ENCODE data around the gene FOS. TPM values are rescaled to one million over a fixed set of nuclear protein-coding genes. Genes with fewer than 3 reads are reported as not detected.

Gene FOS
- total RNA-seq, 2 experiments from 2014 or later: 81.8 to 84.6 TPM

DNA sequence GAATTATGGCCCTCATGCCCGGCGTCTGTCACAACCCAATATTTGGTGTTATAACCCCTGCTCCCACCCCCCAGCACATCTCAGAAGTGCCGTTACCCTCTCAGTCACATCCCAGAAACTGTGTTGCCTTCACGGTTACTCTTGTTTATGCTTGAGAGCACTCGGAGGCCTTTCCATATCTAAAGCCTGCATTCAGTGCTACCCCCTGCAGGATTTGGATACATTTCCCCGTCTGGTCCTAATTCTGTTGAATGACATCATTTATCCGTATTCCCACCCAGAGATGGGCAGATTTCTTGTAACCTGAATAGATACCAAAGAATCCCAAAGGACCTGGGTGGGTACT is 19.1 kb upstream of the FOS start:
- POLR2A ChIA-PET: interaction anchor here (0.7 to 1.9 kb wide), 12 partner anchors 11 to 264 kb away, joined by 3 to 16 read pairs (median 4); partner anchors contain the start of genes FOS and NEK9
- Mint-ChIP-seq H3K4me3 (peak overlapping the region; percentile 84), H3K36me3 (ENCODE audit: low read depth) (no peaks in the 10 kb centered on the region), H3K27ac (peak overlapping the region; percentile 99), H3K27me3 (peaks cover 3% of the 10 kb centered on the region), H3K4me1 (ENCODE audit: low read depth) (peaks cover 24% of the 10 kb centered on the region), H3K9me3 (no peaks in the 10 kb centered on the region)
- TF ChIP-seq, protein P1, sequence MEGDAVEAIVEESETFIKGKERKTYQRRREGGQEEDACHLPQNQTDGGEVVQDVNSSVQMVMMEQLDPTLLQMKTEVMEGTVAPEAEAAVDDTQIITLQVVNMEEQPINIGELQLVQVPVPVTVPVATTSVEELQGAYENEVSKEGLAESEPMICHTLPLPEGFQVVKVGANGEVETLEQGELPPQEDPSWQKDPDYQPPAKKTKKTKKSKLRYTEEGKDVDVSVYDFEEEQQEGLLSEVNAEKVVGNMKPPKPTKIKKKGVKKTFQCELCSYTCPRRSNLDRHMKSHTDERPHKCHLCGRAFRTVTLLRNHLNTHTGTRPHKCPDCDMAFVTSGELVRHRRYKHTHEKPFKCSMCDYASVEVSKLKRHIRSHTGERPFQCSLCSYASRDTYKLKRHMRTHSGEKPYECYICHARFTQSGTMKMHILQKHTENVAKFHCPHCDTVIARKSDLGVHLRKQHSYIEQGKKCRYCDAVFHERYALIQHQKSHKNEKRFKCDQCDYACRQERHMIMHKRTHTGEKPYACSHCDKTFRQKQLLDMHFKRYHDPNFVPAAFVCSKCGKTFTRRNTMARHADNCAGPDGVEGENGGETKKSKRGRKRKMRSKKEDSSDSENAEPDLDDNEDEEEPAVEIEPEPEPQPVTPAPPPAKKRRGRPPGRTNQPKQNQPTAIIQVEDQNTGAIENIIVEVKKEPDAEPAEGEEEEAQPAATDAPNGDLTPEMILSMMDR (IDR thresholded peaks at IDR 0.05): no peak
- CTCF ChIA-PET: interaction anchor here (1.0 to 3.9 kb wide), 5 partner anchors 11 to 128 kb away, joined by 3 to 15 read pairs (median 4); no protein-coding TSS in a partner anchor
- ATAC-seq: no peak
- intact Hi-C loops (cut with micrococcal nuclease): no loop called here
- DNase-seq: no peak

- CTCF ChIA-PET: interaction anchor here (1.5 to 3.9 kb wide), 3 partner anchors 15 to 35 kb away, joined by 3 to 15 read pairs (median 5); no protein-coding TSS in a partner anchor
- POLR2A ChIA-PET: interaction anchor here (0.6 to 1.8 kb wide), 4 partner anchors 9 to 134 kb away, joined by 3 to 7 read pairs (median 4); partner anchors contain the start of gene NEK9
- intact Hi-C loops (cut with micrococcal nuclease): no loop called here
- Mint-ChIP-seq H3K4me1 (ENCODE audit: low read depth) (peaks cover 24% of the 10 kb centered on the region), H3K4me3 (peak overlapping the region; percentile 28), H3K9me3 (no peaks in the 10 kb centered on the region), H3K36me3 (ENCODE audit: low read depth) (no peaks in the 10 kb centered on the region), H3K27ac (peak overlapping the region; percentile 99), H3K27me3 (peaks cover 2% of the 10 kb centered on the region)
- TF ChIP-seq, protein P1 (IDR thresholded peaks at IDR 0.05): no peak
- no peak for DNase-seq
- ATAC-seq: no peak
These were observed 18.4 kb upstream of the FOS start for GRCh38 chr14:75260025-75260763.

DNA sequence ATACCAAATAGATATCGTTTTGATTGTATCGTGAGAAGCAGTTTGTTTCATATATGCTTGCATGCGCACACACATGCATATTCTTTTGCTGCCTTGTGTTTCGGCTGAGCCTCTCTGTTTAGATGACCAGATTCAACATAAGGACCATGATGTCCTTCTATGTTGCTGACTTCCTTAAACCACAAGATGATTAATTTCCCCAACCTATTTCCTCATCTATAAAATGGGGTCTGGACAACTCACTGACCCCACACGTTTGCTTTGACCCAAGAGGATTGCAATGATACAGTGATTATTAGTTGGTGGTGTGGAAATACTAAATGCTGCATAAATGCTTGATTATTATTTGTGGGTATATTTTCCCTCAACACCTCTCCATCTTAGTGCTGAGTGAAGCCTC is 16.8 kb upstream of the FOS start:
- Mint-ChIP-seq H3K4me3 (no peak overlapping the region), H3K27ac (no peak overlapping the region), H3K4me1 (ENCODE audit: low read depth) (peaks cover 24% of the 10 kb centered on the region), H3K36me3 (ENCODE audit: low read depth) (no peaks in the 10 kb centered on the region), H3K9me3 (no peaks in the 10 kb centered on the region), H3K27me3 (peaks cover 2% of the 10 kb centered on the region)
- no peak for DNase-seq
- ATAC-seq: no peak
- TF ChIP-seq, protein P1 (IDR thresholded peaks at IDR 0.05): no peak
- CTCF ChIA-PET: no interaction called here
- POLR2A ChIA-PET: no interaction called here
- intact Hi-C loops (cut with micrococcal nuclease): no loop called here

DNA sequence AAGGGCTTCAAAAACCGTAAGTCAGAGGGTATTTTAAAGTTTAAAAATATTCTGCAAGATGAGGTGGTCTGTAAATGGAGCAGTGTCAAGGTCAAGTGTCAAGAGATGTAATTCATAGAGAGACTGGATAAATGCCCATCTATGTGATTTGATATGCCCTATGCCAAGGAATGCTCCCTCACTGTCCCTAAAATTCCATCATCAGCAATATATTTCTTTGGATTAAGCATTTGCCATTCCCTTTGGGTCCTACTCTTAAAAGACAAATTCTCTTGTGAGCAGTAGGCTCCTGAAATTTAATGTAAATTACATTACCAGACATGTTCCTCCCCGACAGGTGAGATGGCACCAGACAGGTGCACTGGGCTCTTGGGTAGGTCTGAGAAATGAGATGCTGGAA is 16.0 kb upstream of the FOS start:
- Mint-ChIP-seq H3K4me3 (no peak overlapping the region), H3K27me3 (peaks cover 2% of the 10 kb centered on the region), H3K36me3 (ENCODE audit: low read depth) (no peaks in the 10 kb centered on the region), H3K9me3 (no peaks in the 10 kb centered on the region), H3K4me1 (ENCODE audit: low read depth) (peaks cover 24% of the 10 kb centered on the region), H3K27ac (no peak overlapping the region)
- DNase-seq: no peak
- CTCF ChIA-PET: no interaction called here
- POLR2A ChIA-PET: no interaction called here
- TF ChIP-seq, protein P1 (IDR thresholded peaks at IDR 0.05): no peak
- ATAC-seq: no peak
- intact Hi-C loops (cut with micrococcal nuclease): no loop called here

- H3K4me1 Mint-ChIP-seq (ENCODE audit: low read depth): peaks cover 17% of the 10 kb centered on the region
- no peaks in the 10 kb centered on the region for H3K36me3 Mint-ChIP-seq (ENCODE audit: low read depth)
- TF ChIP-seq, protein P1 (IDR thresholded peaks at IDR 0.05): no peak
- no peak overlapping the region for H3K4me3 Mint-ChIP-seq
- no peak for ATAC-seq
- DNase-seq: no peak
- ChIA-PET POLR2A (interaction anchor here (0.6 to 0.7 kb wide), 3 partner anchors 23 to 1035 kb away, joined by 3 to 4 read pairs (median 3); no protein-coding TSS in a partner anchor), CTCF (interaction anchor here (0.6 to 1.1 kb wide), 2 partner anchors 19 to 20 kb away, joined by 3 read pairs; no protein-coding TSS in a partner anchor)
- no peaks in the 10 kb centered on the region for H3K9me3 Mint-ChIP-seq
- no peak overlapping the region for H3K27ac Mint-ChIP-seq
- peaks cover 5% of the 10 kb centered on the region for H3K27me3 Mint-ChIP-seq
- intact Hi-C loops (cut with micrococcal nuclease): no loop called here
These were observed 14.6 kb upstream of the FOS start for GRCh38 chr14:75264036-75264435.

Data from activated CD8-positive, alpha-beta T cell treated with anti-CD3 and anti-CD28 coated beads for 36 hours (primary cell).